KOPT-K1 (cell line): ENCODE results near the gene COPZ1.
"Not testable (repeated sequence)": the region's sequence is repeated elsewhere in the genome, so short reads cannot be mapped to it uniquely, and the experiment has no call there.

Experiments used
- H3K27ac ChIP-seq: fragments of 200-600 bp; sonication (generic); 2 replicates; pipeline ENCODE4 v1.5.1; 2016; ENCODE audit warnings: antibody characterized with exemption, mild to moderate bottlenecking, low read depth, low read length; ENCODE audit not compliant: poor library complexity, severe bottlenecking
- H3K36me3 ChIP-seq: fragments of 200-600 bp; sonication (generic); 2 replicates; pipeline ENCODE4 v1.5.1; 2017; ENCODE audit warnings: antibody characterized with exemption, mild to moderate bottlenecking, low read length, moderate library complexity; ENCODE audit not compliant: insufficient read depth
- H3K9me3 ChIP-seq: fragments of 200-600 bp; sonication (generic); 2 replicates; pipeline ENCODE4 v1.5.1; 2017; ENCODE audit warnings: antibody characterized with exemption, low read length, mild to moderate bottlenecking; ENCODE audit not compliant: insufficient read depth, poor library complexity, severe bottlenecking

Gene COPZ1, protein sequence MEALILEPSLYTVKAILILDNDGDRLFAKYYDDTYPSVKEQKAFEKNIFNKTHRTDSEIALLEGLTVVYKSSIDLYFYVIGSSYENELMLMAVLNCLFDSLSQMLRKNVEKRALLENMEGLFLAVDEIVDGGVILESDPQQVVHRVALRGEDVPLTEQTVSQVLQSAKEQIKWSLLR

DNA sequence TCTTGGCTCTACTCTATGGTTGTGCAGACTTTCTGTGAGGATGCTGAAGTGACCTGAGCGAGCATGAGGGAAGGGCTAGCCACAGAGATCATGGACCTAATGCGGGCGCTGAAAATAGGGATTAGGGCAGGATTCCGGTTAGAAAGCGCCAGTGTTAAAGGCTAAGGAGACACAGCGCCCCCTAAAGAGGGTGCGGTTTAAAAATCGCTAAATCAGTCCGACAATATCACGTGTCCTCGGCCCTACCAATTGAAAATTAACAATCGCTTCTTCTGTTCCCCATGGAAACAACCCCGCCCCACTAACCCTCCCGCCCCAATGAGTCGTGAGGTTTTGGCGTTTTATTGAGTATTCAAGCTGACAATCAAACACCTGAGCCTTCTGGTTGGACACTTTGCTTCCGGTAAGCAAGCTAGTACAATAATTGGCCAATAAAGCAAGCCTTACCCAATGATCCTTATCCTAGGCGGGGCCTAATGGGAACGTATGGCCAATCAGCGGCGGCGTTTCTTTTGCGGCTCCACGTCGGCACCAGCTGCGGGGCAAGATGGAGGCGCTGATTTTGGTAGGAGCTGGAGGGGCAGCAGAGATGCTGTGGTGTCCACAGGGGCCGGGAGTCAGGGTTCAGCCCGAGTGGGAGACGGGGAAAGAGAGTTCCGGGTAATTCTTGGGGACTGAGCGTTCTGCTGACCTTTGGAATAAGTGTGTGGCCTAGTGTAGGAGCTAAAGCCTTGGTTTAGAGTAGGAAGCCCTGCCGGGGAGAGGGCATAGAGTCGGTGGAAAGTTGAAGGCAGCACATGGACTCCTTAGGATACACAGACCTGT lies at the start of gene COPZ1:
Gene COPZ1 (plus strand): TSS at position 515 of the 825 bp plus-strand sequence. CDS start 33 bp downstream, at position 548.
- Histone ChIP-seq H3K9me3 (no peaks in the 10 kb centered on the region), H3K36me3 (peaks cover 14% of the 10 kb centered on the region), H3K27ac (peak within 1 kb of the TSS; percentile 67)

DNA sequence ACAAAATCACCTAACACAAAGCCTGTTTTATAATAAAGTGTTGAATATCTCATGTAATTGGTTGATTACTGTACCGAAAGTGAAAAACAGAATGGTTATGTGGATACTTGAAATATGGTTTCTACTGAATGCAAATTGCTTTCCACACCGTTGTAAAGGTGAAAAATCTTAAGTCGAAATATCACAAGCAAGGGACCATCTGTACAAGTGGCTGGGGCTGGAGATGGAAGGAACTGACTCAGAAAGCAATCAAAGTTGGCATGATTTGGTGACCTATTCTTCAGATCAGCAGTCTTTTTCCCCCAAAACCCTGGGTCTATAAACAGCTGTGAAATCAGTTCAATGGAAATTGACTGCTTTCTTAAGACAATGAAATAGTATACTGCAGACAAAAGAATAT lies 48.6 kb upstream of the COPZ1 start:
- Histone ChIP-seq H3K9me3 (no peaks in the 10 kb centered on the region), H3K27ac (no peak overlapping the region), H3K36me3 (peaks cover 78% of the 10 kb centered on the region)

DNA sequence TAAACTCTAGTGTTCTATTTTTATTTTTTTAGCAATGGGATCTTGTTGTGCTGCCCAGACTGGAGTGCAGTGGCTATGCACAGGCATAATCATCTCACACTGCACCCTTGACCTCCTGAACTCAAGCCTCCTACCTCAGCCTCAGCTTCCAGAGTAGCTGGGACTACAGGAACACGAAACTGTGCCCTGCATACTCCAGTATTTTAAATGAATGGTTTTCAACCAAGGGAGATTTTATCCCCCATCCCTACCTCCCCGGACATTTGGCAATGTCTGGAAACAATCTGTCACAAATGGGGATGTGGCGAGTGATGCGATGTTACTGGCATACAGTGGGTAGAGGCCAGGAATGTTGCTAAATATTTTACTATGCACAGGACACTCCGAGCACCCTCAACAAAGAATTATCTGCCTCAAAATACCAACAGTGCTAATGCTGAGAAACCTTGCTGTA lies 47.1 kb upstream of the COPZ1 start:
- H3K9me3 ChIP-seq: no peaks in the 10 kb centered on the region
- H3K27ac ChIP-seq: peak overlapping the region; percentile 95
- peaks cover 78% of the 10 kb centered on the region for H3K36me3 ChIP-seq

DNA sequence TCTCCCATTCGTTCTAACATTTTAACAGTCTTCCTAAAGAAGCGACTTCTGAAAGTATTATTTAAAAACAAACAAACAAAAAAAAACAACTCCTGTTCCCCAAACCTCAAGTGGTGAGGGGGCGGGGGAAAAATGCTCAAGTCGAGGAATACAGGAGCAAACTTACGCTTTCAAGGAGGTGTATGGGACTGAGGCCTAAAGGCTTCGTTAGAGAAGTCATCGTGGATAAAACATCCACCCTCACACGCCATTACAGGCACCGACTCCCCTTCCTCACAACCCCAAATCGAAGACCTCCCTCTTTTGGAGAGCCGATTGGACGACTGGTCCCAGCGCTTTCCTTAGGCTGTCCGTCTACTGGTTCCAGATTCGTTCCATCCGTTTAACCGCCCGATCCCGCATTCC lies 45.7 kb upstream of the COPZ1 start:
- peaks cover 78% of the 10 kb centered on the region for H3K36me3 ChIP-seq
- H3K27ac ChIP-seq: peak overlapping the region; percentile 95
- H3K9me3 ChIP-seq: no peaks in the 10 kb centered on the region

DNA sequence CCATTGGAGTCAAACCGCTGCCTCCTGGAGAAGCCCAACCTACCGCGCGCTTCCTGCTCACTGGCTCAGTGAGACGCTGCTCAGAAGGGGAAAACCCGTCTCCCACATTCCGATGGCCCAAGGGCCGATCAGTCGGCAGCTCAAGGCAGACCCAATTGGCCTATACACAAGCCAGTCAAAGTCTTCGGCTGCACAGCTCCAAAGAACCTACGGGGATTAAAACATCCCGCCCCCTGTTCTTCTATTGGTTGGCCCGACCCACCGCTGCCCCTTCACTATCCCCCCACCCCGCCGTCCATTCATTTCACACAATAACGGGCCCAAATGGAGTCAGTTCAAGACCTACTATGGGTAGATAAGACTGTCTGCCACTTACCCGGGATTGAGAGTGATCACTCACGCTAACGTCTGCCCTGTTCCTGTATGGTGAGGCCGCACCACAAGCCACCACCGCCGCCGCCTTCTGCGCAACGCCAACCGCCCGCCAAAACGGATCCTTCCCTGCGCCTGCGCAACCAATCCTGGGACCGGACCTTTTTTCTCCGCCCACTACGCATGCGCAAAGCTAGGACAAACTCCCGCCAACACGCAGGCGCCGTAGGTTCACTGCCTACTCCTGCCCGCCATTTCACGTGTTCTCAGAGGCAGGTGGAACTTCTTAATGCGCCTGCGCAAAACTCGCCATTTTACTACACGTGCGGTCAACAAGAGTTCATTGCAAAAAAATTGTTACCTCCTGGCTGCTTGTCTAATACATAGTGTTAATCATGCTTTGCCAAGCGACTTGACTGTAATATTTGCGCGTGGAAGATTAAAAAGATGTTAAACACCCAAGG lies 45.1 kb upstream of the COPZ1 start, which contains the start of gene CBX5:
Gene CBX5 (minus strand): TSS at position 491 of the 836 bp plus-strand sequence. CDS start 22,472 bp downstream, outside the sequence.
- Histone ChIP-seq H3K9me3 (no peaks in the 10 kb centered on the region), H3K36me3 (peaks cover 78% of the 10 kb centered on the region), H3K27ac (peak within 1 kb of the TSS; percentile 95)

DNA sequence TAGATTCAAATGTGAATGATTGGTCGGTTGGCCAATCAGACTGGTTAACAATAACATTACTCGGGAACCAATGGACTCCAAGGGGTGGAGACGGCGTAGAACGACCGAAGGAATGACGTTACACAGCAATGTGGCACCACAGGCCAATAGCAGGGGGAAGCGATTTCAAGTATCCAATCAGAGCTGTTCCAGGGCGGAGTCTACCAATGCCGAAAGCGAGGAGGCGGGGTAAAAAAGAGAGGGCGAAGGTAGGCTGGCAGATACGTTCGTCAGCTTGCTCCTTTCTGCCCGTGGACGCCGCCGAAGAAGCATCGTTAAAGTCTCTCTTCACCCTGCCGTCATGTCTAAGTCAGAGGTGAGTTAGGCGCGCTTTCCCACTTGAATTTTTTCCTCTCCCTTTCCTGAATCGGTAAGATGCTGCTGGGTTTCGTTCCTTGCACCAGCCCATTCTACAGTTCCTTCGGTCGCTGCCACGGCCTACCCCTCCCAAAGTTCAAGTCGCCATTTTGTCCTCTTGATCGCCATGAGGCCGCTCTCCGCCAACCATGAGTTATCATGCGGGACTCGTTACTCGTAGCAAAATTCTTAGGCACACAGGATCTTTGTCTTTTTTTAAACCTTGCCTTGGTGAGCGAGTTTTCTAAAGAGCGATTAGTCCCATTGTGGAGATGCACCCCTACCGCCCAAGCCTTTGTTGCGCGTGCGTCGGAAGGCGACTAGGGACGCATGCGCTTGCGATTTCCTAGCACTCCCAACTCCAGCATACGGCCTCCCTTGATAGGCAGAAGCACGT lies 44.3 kb upstream of the COPZ1 start, which contains the start of gene HNRNPA1:
Gene HNRNPA1 (plus strand): TSS at position 259 of the 793 bp plus-strand sequence. CDS start 82 bp downstream, at position 341.
- peak within 1 kb of the TSS; percentile 95 for H3K27ac ChIP-seq
- H3K36me3 ChIP-seq: peaks cover 78% of the 10 kb centered on the region
- H3K9me3 ChIP-seq: no peaks in the 10 kb centered on the region

DNA sequence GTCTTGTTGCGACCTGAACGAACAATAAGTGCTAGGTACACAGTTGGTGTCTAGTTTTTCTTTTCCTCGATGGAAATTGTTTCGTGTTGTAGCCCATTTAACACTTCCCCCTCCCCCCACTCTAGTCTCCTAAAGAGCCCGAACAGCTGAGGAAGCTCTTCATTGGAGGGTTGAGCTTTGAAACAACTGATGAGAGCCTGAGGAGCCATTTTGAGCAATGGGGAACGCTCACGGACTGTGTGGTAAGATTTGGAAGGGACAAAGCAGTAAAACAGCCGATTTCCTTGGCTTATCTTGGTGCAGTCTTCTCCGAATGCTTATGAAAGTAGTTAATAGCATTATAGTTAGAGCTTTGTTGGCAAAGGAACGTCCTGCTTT lies 43.7 kb upstream of the COPZ1 start:
- Histone ChIP-seq H3K36me3 (peaks cover 78% of the 10 kb centered on the region), H3K27ac (peak overlapping the region; percentile 95)
- not testable (repeated sequence) for H3K9me3 ChIP-seq

DNA sequence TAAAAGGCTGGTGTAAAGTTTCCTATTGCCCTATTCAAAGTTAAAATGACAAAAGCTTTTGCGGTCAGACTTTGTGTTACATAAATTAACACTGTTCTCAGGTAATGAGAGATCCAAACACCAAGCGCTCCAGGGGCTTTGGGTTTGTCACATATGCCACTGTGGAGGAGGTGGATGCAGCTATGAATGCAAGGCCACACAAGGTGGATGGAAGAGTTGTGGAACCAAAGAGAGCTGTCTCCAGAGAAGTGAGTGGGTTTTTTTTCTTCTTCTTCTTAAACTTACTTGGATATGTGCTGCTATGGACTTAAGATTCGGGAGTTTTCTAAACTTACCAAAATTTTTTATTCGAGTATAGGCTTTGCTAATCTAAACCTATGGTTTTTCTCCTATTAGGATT lies 43.2 kb upstream of the COPZ1 start:
- peak overlapping the region; percentile 95 for H3K27ac ChIP-seq
- not testable (repeated sequence) for H3K9me3 ChIP-seq
- H3K36me3 ChIP-seq: peaks cover 78% of the 10 kb centered on the region

DNA sequence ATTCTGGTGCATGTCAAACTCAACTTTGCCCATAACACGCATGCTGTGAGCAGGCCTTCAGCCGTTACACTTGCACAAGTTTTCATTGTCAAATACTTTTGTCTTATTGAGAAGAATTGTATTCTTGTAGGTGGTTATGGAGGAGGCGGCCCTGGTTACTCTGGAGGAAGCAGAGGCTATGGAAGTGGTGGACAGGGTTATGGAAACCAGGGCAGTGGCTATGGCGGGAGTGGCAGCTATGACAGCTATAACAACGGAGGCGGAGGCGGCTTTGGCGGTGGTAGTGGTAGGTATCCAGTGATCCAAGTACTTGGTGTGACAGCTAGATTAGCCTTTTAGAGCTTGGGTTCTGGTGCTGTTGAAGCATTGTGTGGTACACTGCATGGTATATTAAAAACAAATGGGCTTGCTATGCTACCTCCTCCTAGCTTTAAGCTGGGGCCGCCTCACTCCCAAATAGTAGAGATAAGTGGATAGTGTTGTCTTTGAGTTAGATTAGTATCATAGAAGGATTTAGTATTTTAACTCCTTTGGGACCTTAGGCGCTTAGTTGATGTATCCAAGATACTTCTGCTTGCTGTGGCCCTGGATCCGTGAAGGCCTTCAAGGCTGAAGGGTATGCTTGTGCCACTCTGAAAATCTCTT lies 41.9 kb upstream of the COPZ1 start:
- Histone ChIP-seq H3K9me3 (no peaks in the 10 kb centered on the region), H3K36me3 (peaks cover 81% of the 10 kb centered on the region), H3K27ac (peak overlapping the region; percentile 95)

DNA sequence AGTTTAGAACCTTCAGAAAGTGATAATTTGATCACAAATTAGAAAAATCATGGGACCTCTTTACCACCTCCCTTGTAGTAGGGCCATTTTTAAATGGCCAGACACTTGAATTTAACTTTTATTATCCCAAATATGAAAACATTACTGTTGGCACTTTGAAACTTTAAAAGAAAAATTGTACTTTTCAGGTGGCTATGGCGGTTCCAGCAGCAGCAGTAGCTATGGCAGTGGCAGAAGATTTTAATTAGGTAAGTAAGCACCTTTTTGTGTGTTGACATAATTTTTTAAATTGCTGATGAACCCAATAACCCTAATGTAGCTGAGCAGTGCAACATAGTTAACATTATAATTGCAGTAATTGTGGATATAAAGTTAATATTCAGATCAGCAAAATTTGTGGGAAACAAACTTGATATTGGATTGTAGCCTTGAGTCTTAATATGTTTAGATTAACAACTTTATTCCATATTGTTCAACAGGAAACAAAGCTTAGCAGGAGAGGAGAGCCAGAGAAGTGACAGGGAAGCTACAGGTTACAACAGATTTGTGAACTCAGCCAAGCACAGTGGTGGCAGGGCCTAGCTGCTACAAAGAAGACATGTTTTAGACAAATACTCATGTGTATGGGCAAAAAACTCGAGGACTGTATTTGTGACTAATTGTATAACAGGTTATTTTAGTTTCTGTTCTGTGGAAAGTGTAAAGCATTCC lies 40.7 kb upstream of the COPZ1 start:
- peaks cover 85% of the 10 kb centered on the region for H3K36me3 ChIP-seq
- not testable (repeated sequence) for H3K9me3 ChIP-seq, H3K27ac ChIP-seq

DNA sequence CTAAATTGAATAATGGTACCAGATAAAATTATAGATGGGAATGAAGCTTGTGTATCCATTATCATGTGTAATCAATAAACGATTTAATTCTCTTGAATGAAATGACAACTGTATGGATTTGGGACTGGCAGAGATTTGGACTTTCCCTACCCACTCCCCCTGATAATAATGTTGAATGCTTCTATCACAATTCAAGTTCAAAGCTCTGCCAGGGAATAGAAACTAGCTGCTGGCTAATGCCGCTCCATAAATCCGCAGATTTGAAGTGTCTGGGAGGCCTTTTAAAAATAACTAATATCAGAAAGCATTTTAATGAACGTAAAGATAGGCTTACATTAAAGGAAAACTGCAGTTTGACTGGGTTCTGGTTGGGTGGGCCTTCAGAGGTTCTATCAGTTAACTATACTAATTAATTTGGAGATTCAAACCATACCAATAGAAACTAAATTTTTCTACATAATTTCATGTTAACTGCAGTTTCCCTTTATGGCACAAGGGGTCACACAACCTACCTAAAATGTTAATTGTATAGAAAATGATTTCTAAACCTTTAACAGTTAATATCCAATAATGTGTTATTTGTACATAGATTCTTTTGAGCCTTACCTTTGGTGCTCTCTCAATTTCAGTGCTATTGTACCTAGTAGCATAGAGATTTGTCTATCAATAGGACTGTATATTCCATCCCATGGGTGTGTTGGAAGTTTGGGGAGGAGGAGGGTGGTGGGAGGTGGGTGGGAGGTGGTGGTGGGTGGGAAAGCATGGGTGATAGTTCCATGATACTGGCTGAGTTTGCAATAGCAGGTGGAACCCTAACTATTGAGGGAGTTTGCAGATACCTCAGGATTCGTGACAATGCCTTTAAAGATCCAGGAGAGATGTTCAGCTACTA lies 39.5 kb upstream of the COPZ1 start:
- Histone ChIP-seq H3K9me3 (no peaks in the 10 kb centered on the region), H3K36me3 (peaks cover 91% of the 10 kb centered on the region), H3K27ac (no peak overlapping the region)

DNA sequence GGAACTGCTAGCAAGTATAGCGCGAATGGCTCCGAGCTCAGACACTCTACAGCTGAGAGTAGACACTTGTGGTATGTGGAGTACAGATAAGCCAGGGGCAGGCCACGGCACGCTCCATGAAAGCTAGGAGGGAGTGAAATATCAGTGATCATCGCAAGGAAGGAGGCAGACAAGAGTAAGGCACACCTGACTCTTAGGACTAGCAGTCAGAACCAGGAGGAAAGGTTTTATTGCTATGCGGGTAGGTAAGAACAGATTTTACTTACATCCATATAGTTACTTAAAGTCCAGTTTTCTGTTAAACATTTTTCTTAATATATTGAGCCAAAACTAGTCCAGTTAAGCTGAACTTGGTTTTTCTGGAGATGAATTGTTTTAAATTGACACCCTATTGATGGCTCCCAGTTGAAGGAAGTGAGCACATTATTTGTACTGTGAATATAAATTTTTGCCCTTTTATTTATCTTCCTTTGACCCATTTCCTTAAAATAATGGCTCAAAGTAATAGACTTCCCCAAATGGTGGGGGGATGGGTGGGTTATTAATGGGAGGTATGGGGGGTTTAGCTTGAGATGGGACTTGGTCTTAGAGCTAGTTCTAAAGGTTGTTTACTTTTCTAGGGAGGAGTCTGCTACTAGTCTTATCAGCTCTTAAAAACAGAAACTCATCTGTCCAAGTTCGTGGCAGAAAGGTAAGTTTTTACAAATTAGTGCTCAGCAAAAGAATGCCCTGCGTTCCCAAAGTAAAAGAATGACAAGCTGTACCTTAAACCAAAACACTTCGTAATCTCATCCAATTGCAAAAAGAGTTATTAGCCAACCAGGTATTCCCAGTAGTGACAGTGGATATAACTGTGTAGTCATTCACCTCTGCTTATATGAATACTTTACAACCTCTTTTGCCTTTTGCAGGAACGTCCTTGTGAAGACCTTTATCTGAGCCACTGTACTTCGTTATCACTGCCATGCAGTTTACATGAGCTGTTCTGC lies 38.6 kb upstream of the COPZ1 start:
- Histone ChIP-seq H3K9me3 (no peaks in the 10 kb centered on the region), H3K27ac (no peak overlapping the region), H3K36me3 (peaks cover 84% of the 10 kb centered on the region)
